ENCODE data around the gene CGB8.
A peak's percentile ranks its signal among the peaks of the same experiment; 100 is the strongest.

CGB8 gene

GRCh38 chr19:49019242-49019932 lies 29.5 kb downstream of the CGB8 start:
- TF ChIP-seq SIN3A (IDR thresholded peaks at IDR 0.05; ENCODE audit: borderline replicate concordance, insufficient read depth, low read length) (no peak), TAF1 (IDR thresholded peaks at IDR 0.05; ENCODE audit: borderline replicate concordance, insufficient read depth, low read length) (no peak), FOXP2 (optimal IDR thresholded peaks at IDR 0.05; ENCODE audit: borderline replicate concordance, extremely low read depth, extremely low read length, insufficient read depth) (no peak), REST (IDR thresholded peaks at IDR 0.05; ENCODE audit: insufficient read depth in 1 of 2, low read depth in 2 of 2, low read length in 2 of 2) (no peak), POLR2AphosphoS5 (IDR thresholded peaks at IDR 0.05; ENCODE audit: low read depth, low read length) (no peak)

DNA sequence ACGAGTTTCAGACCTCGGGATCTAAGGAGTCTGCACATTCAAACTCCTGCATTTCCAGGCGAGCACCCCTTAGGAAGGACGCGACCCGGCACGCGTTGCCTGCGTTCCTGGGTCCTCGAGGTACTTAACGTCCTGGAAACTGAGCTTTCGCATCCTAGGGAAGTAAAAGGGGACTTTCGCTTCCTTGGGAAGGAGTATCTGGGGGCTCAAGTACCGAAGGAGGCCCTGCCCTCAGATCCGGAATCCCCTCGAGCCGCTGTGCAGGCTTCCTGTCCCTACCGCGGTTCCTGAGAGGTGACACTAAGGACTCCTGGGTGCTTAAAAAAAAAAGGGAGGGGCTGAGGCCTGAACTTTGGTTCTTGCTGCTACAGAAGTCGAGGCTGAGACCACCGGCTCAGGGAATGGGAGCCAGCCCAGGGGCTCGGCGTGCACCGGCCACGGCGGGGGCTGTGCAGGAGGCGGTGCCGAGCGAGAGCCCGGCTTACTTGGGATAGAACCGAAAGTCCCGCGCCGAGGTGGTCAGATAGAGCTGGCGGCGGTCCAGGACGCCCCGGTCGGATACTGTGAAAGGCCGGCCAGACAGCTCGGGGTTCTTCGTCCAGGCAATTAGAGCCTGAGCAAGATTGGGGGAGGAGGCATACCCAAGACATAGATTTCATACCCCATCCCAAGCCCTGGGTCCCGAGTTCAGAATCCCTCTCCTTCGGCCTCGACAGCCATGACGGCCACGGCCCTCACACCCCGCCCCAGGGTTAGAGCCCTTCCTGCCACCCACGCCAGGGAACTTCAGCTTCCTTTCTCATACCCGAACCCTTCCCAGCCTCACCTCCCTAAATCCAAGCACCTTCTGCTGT lies 30.3 kb downstream of the CGB8 start:
- TF ChIP-seq POLR2AphosphoS5 (IDR thresholded peaks at IDR 0.05; ENCODE audit: low read depth, low read length) = 0 out of 2 replicates have a peak, but pooled peaks have one; percentile 20

DNA sequence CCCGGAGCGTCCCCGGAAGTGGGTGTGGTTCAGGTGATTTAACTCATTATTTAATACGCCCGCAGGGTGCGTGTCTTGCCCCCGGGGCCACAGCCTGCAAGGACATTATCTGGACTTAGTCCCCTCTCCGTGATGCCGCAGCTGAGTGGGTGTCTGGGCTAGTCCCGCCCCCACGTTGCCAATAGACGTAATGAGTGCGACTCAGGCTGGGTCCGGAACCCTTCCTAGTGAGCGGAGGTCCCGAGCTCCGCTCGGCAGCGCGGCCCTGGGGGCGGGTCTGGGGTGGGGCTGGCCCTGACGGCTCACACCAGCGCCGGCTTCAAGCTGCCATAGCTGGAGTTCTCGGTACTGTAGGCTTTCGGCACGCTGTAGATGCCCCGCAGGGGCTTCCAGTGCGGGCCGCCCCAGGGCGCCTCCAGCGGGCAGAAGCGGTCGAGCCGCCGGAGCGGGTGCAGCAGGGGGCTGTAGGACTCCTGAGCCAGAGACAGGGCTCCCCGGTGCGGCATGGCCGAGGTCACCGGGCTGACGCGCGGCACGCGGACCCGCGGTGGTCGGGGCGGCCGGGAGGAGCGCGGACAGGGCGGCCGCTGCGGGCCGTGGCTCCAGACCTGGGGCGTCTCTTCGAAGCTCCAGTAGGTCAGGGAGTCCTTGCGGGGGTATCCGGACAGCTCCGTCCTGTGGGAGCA lies 31.1 kb downstream of the CGB8 start:
- TF ChIP-seq POLR2AphosphoS5 (IDR thresholded peaks at IDR 0.05; ENCODE audit: low read depth, low read length) (peak; percentile 36), TAF1 (IDR thresholded peaks at IDR 0.05; ENCODE audit: borderline replicate concordance, insufficient read depth, low read length) (no peak), FOXP2 (optimal IDR thresholded peaks at IDR 0.05; ENCODE audit: borderline replicate concordance, extremely low read depth, extremely low read length, insufficient read depth) (no peak), REST (IDR thresholded peaks at IDR 0.05; ENCODE audit: insufficient read depth in 1 of 2, low read depth in 2 of 2, low read length in 2 of 2) (no peak), SIN3A (IDR thresholded peaks at IDR 0.05; ENCODE audit: borderline replicate concordance, insufficient read depth, low read length) (no peak)

DNA sequence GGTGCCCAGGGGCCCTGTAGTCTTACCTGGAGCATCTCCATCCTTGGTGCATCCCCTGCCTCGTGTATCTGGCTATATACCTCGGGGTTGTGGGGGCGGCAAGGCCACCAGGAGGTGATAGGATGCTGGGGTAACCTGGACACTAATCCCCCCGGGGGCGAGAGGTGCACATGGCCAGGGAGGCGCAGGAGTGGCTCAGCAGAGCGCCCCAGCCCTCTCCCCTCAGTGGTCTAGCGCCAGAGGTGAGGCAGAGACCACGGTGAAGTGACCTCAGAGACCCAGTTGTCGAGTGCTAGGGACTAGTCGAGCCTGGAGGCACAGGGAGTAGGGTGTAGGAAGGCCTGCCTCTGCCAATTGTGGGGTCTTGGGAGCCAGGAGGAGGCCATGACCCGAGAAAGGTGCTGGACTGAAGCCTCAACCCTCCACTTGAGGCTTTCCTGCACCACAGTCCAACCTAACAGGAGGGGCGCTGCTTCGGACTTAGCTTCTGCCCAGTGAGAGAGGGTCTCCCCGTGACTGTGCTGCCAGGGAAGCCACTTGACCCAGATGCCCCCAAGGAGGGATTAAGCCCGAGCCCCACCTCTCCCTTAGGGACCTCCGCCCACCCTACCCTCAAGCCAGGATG lies 31.8 kb downstream of the CGB8 start, which contains the start of gene LHB:
Gene LHB (minus strand): TSS at position 51 of the 625 bp plus-strand sequence. CDS start 10 bp downstream, at position 41.
- TF ChIP-seq POLR2AphosphoS5 (IDR thresholded peaks at IDR 0.05; ENCODE audit: low read depth, low read length) (no peak; the same call in 1 of the 2 replicates), TAF1 (IDR thresholded peaks at IDR 0.05; ENCODE audit: borderline replicate concordance, insufficient read depth, low read length) (no peak), REST (IDR thresholded peaks at IDR 0.05; ENCODE audit: insufficient read depth in 1 of 2, low read depth in 2 of 2, low read length in 2 of 2) (no peak), FOXP2 (optimal IDR thresholded peaks at IDR 0.05; ENCODE audit: borderline replicate concordance, extremely low read depth, extremely low read length, insufficient read depth) (no peak), SIN3A (IDR thresholded peaks at IDR 0.05; ENCODE audit: borderline replicate concordance, insufficient read depth, low read length) (no peak)

Measured in PFSK-1 (cell line).